Measurements from ENCODE around the gene CYP19A1.
A peak's percentile ranks its signal among the peaks of the same experiment; 100 is the strongest.

Gene CYP19A1

DNA sequence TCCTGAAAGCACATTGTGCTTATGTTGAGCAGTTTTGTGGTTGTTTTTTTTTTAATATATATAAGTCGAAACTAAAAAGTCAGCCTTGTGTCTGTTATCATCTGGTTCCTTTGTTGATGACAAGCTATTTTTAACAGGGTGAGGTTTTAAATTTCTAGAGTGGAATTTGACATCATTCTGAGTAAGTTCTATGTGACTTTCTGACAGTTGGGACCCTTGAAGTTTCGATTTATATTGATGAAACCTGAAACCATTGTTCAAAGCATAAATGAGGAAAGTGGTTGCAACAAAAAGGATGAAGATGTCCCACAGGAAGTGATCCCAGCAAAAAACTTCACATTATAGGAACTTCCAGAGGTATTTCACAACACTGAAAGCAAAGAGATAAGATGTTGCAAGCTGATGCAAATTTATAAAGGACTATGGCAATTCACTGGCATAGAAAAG lies 94.0 kb downstream of the CYP19A1 start:
- no peak overlapping the region for H3K4me3 ChIP-seq (ENCODE audit: low read depth, low read length)
- TF ChIP-seq, protein P1, sequence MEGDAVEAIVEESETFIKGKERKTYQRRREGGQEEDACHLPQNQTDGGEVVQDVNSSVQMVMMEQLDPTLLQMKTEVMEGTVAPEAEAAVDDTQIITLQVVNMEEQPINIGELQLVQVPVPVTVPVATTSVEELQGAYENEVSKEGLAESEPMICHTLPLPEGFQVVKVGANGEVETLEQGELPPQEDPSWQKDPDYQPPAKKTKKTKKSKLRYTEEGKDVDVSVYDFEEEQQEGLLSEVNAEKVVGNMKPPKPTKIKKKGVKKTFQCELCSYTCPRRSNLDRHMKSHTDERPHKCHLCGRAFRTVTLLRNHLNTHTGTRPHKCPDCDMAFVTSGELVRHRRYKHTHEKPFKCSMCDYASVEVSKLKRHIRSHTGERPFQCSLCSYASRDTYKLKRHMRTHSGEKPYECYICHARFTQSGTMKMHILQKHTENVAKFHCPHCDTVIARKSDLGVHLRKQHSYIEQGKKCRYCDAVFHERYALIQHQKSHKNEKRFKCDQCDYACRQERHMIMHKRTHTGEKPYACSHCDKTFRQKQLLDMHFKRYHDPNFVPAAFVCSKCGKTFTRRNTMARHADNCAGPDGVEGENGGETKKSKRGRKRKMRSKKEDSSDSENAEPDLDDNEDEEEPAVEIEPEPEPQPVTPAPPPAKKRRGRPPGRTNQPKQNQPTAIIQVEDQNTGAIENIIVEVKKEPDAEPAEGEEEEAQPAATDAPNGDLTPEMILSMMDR (IDR thresholded peaks at IDR 0.05; ENCODE audit: control insufficient read depth, extremely low read depth, insufficient read depth) = no peak
- no peak for DNase-seq (ENCODE audit: low read depth)

DNA sequence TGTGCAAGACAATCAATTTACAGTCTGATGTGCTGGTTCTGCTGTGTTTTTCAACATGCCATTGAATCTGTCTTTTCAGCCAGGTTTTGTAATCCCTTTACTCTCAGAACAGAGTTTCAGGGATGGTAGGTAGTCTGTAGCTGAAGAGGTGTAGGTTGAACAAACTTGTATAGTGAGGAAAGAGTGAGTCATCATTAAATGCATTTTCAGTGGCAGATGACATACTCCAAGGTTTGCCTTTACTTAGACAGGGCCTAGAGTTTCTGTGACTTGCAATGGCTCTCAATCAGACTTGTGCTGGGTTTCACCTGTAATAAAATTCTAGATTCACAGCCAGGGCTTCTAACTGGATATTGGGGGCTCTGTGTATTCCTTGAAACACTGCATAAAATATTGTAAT lies 94.6 kb downstream of the CYP19A1 start:
- no peak for DNase-seq (ENCODE audit: low read depth)
- TF ChIP-seq, protein P1 (IDR thresholded peaks at IDR 0.05; ENCODE audit: control insufficient read depth, extremely low read depth, insufficient read depth) = no peak
- no peak overlapping the region for H3K4me3 ChIP-seq (ENCODE audit: low read depth, low read length)

DNA sequence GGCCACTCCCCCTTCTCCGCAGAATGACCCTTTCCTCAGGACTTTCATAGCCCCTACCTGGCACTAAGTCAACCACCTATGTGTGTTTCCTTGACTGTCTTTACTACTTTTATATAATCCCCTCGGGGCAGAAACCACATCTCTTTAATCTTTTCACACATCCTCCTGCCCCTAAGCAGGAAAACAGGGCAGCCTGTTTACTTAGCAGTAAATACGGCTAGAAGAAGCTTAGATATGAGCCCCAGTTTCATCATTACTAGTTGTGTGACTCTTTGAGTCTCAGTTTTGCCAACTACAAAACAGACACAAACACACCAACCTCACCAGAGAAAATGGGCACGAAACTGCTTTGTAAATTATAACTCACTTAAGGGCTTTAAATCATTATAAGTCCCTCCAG lies 98.3 kb downstream of the CYP19A1 start:
- H3K4me3 ChIP-seq (ENCODE audit: low read depth, low read length) = no peak overlapping the region
- TF ChIP-seq, protein P1 (IDR thresholded peaks at IDR 0.05; ENCODE audit: control insufficient read depth, extremely low read depth, insufficient read depth) = no peak
- no peak for DNase-seq (ENCODE audit: low read depth)

DNA sequence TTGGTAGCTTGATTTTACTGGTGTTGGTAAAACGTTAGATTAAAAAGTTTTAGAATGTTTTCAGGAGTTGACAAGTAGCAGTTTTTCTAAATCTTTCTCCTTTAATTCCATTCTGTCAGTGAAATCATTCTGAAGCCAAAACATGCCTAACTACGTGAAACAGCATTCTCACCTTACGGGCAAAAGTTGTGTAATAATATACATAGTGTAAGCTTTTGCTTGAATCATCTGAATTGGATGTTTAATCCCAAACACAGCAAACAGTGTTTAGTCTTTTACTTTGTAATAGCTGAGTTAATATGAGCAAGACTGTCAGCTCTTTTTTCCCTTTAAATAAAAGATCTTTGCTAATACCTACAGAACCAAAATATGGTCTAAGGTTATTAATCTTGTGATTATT lies 100.6 kb downstream of the CYP19A1 start:
- no peak overlapping the region for H3K4me3 ChIP-seq (ENCODE audit: low read depth, low read length)
- no peak for DNase-seq (ENCODE audit: low read depth)
- TF ChIP-seq, protein P1 (IDR thresholded peaks at IDR 0.05; ENCODE audit: control insufficient read depth, extremely low read depth, insufficient read depth) = no peak

DNA sequence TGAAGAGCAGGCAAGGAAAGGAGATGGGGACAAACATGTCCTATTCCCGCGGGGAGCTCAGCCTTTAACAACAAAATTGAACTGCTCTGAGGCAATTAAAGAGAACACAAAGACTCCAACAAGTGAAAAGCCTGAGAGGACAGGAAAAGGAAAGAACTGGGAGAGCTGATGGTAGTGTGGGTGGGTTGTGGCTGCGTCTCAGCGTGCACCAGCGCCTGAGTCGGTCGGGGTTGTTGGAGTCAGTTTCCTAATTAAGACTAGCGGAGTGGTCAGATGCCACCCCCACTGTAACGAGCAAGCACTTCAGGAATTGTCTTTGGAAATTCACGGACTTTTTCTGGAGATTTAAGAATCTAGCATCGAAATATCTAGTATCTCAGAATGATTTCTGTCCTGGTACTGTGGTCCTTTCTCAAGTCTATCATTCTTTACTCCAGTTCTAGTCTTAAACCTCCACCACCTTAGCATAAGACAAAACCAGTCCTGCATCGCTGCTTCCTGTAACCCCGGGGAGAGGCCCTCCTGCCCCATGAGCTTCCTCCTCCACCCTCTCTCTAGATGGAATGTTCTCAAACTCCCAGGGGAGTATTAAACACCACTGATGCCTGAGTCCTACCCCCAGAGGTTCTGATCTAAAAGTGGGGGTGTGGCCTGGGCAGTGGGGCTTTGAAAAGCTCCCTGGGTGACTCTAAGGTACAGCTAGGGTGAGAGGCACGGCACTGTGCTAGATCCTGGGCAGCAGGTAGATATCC lies 104.0 kb downstream of the CYP19A1 start:
- H3K4me3 ChIP-seq (ENCODE audit: low read depth, low read length) = no peak overlapping the region
- TF ChIP-seq, protein P1 (IDR thresholded peaks at IDR 0.05; ENCODE audit: control insufficient read depth, extremely low read depth, insufficient read depth) = no peak
- DNase-seq (ENCODE audit: low read depth) = no peak

DNA sequence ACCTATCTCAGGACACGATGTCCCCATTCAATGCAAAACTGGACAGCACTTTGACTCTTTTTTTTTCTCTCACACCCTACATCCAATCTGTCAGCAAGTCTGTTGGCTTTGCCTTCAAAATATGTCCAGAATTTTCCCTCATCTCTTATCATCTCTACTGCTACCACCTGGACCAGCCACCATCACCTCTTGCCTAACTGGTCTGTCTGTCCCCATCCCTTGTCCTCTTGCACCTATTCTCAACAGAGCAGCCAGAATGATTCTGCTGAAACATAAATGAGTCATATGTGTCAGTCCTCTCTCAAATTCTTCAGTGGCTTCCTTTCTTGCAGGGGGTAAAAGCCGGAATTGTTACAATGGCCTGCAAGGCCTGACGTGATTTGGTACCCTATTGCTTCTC lies 105.8 kb downstream of the CYP19A1 start:
- DNase-seq (ENCODE audit: low read depth) = no peak
- TF ChIP-seq, protein P1 (IDR thresholded peaks at IDR 0.05; ENCODE audit: control insufficient read depth, extremely low read depth, insufficient read depth) = no peak
- H3K4me3 ChIP-seq (ENCODE audit: low read depth, low read length) = no peak overlapping the region

DNA sequence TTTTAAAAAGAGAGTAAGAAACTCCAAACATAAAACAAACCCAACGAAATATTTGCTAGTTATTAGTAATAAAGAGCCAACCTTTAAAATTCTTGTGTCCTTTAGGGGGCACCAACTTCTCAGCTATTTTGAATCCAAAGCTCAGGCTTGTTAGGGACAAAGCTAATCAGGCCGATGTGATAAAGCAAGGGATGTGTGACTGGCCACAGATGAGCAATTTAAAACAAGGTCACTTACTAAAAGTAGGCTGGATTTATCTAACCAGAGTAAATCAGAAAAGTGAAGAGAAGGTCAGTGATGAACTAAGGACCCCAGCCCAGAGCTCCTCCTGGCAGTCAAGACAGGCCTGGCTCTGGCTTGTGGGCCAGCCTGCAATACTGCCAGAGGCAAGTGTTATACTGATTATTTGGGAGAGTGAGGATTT lies 108.5 kb downstream of the CYP19A1 start:
- TF ChIP-seq, protein P1 (IDR thresholded peaks at IDR 0.05; ENCODE audit: control insufficient read depth, extremely low read depth, insufficient read depth) = peak; percentile 41; the same call in 1 of the 2 replicates
- H3K4me3 ChIP-seq (ENCODE audit: low read depth, low read length) = no peak overlapping the region
- no peak for DNase-seq (ENCODE audit: low read depth)

Measured in LNCaP clone FGC (cell line).